Calu3 (cell line): ENCODE data around the gene TK2. TPM values are rescaled to one million over a fixed set of nuclear protein-coding genes. Genes with fewer than 3 reads are reported as not detected.

Experiments
- BruUV-seq: library from RNA; stranded (reverse); fragments of 400-500 nt; replicated peaks from 2 replicates; lab custom pipeline; 2021; lab: Mats Ljungman, UMichigan
- CTCF ChIA-PET: fragments of 300-600 bp; sonication (Branson Sonifier 250); formaldehyde crosslinking; loops from one replicate; lab custom pipeline; 2022; ENCODE audit warnings: antibody characterized with exemption; lab: Charles Lee
- DNase-seq: peaks from one replicate; pipeline ENCODE4 v3.0.0; 2022
- H3K27ac Mint-ChIP-seq: one replicate; pipeline ENCODE4 v1.8.0; 2022; ENCODE audit warnings: mixed read lengths; ENCODE audit not compliant: unreplicated experiment
- H3K27me3 Mint-ChIP-seq: one replicate; pipeline ENCODE4 v1.8.0; 2022; ENCODE audit warnings: mixed read lengths; ENCODE audit not compliant: unreplicated experiment
- H3K36me3 Mint-ChIP-seq: one replicate; pipeline ENCODE4 v1.8.0; 2022; ENCODE audit warnings: mild to moderate bottlenecking, moderate library complexity, mixed read lengths; ENCODE audit not compliant: insufficient read depth, unreplicated experiment
- H3K4me1 Mint-ChIP-seq: one replicate; pipeline ENCODE4 v1.8.0; 2022; ENCODE audit warnings: mild to moderate bottlenecking, low read depth, mixed read lengths; ENCODE audit not compliant: unreplicated experiment
- H3K4me3 Mint-ChIP-seq: one replicate; pipeline ENCODE4 v1.8.0; 2022; ENCODE audit warnings: mild to moderate bottlenecking, low read depth, moderate library complexity, mixed read lengths; ENCODE audit not compliant: unreplicated experiment
- H3K9me3 Mint-ChIP-seq: one replicate; pipeline ENCODE4 v1.8.0; 2022; ENCODE audit warnings: low read depth, mixed read lengths; ENCODE audit not compliant: unreplicated experiment
- intact Hi-C: fragments of 100-400 bp; cut with micrococcal nuclease; formaldehyde crosslinking; loops from one replicate; pipeline ENCODE4 v1.10.0; 2022; ENCODE audit not compliant: unreplicated experiment
- total RNA-seq: library from RNA; stranded (reverse); gene quantifications from 2 replicates; pipeline ENCODE4 v1.2.3, GENCODE V29; 2022
- TF ChIP-seq, protein P1 (sequence below): fragments of 200-600 bp; IDR thresholded peaks from one replicate; pipeline ENCODE4 v1.8.0; 2022; ENCODE audit warnings: antibody characterized with exemption; ENCODE audit not compliant: unreplicated experiment

TK2 gene
- total RNA-seq, 1 experiment from 2014 or later: 53.2 TPM

- Mint-ChIP-seq H3K4me1 (peaks cover 20% of the 10 kb centered on the region), H3K4me3 (no peak overlapping the region), H3K27ac (no peak overlapping the region), H3K36me3 (peaks cover 62% of the 10 kb centered on the region), H3K27me3 (no peaks in the 10 kb centered on the region), H3K9me3 (no peaks in the 10 kb centered on the region)
- CTCF ChIA-PET: no interaction called here
- TF ChIP-seq, protein P1, sequence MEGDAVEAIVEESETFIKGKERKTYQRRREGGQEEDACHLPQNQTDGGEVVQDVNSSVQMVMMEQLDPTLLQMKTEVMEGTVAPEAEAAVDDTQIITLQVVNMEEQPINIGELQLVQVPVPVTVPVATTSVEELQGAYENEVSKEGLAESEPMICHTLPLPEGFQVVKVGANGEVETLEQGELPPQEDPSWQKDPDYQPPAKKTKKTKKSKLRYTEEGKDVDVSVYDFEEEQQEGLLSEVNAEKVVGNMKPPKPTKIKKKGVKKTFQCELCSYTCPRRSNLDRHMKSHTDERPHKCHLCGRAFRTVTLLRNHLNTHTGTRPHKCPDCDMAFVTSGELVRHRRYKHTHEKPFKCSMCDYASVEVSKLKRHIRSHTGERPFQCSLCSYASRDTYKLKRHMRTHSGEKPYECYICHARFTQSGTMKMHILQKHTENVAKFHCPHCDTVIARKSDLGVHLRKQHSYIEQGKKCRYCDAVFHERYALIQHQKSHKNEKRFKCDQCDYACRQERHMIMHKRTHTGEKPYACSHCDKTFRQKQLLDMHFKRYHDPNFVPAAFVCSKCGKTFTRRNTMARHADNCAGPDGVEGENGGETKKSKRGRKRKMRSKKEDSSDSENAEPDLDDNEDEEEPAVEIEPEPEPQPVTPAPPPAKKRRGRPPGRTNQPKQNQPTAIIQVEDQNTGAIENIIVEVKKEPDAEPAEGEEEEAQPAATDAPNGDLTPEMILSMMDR: no peak
- no TSS peak for BruUV-seq
- intact Hi-C loops: no loop called here
- no peak for DNase-seq
Observed at GRCh38 chr16:66543541-66543940, 6.4 kb downstream of the TK2 start.

DNA sequence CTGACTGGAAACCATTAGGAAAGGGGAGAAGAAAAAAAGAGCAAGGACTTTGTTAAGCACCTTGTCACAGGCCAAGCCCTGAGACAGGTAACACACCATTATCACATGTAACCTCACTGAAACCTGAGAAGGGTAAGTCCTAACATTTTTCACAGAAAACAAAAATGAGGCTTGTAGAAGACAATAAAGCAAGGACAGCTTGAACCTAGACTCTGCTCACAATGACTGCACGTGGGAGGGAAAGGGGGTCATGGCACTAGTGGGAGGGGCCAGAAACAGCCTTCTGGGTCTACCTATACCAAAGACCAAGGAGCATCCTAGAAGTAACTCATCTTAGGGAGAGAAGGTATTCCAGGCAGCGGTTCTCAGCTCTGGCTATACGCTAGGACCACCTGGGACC is 7.5 kb downstream of the TK2 start:
- Mint-ChIP-seq H3K9me3 (no peaks in the 10 kb centered on the region), H3K4me1 (peaks cover 12% of the 10 kb centered on the region), H3K27me3 (no peaks in the 10 kb centered on the region), H3K4me3 (no peak overlapping the region), H3K36me3 (peaks cover 53% of the 10 kb centered on the region), H3K27ac (no peak overlapping the region)
- TF ChIP-seq, protein P1: no peak
- no TSS peak for BruUV-seq
- CTCF ChIA-PET: interaction anchor here (0.7 kb wide), 1 partner anchor 33 kb away, joined by 4 read pairs; no protein-coding TSS in a partner anchor
- intact Hi-C loops: no loop called here
- no peak for DNase-seq

- Mint-ChIP-seq H3K27me3 (no peaks in the 10 kb centered on the region), H3K9me3 (no peaks in the 10 kb centered on the region), H3K27ac (no peak overlapping the region), H3K36me3 (peaks cover 53% of the 10 kb centered on the region), H3K4me1 (peaks cover 9% of the 10 kb centered on the region), H3K4me3 (no peak overlapping the region)
- no peak for DNase-seq
- no TSS peak for BruUV-seq
- CTCF ChIA-PET: interaction anchor here (0.7 kb wide), 1 partner anchor 34 kb away, joined by 4 read pairs; no protein-coding TSS in a partner anchor
- TF ChIP-seq, protein P1: no peak
- intact Hi-C loops: no loop called here
Observed at GRCh38 chr16:66541388-66542355, 8.2 kb downstream of the TK2 start.

DNA sequence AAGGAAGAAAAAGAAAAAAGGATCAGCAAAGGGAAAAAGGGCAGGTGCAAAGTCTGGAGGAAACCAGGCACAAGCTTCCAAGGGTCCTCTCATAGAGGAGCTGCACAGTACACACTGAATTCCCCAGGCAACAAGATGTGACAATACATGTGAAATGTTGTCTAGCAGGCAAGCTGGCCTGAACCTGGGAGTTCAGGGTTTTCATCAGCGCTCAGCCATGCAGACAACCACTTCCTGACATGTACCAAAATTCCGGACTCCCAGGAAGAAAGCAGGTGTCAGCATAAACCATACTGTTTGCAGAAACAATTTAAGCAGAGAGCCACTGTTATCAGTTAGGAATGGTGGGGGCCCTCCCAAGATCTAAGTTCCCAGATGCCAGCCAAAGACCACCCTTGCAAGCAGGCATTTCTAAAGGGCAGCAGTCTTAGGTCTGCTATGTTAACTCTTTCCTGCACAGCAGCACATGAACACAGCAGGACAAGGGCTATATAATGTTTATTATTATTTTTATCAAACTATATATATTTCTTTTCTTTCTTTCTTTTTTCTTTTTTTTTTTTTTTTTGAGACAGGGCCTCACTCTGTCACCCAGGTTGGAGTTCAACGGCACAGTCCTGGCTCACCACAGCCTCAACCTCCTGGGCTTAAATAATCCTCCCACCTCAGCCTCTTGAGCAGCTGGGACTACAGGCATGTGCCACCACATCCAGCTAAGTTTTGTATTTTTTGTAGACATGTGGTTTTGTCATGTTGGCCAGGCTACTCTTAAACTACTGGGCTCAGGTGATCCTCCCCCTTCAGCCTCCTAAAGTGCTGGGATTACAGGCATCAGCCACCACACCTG is 10.1 kb downstream of the TK2 start:
- no peak for DNase-seq
- H3K36me3 Mint-ChIP-seq: peaks cover 46% of the 10 kb centered on the region
- BruUV-seq: no TSS peak
- CTCF ChIA-PET: interaction anchor here (0.7 kb wide), 1 partner anchor 27 kb away, joined by 4 read pairs; no protein-coding TSS in a partner anchor
- no peak overlapping the region for H3K27ac Mint-ChIP-seq
- intact Hi-C loops: no loop called here
- TF ChIP-seq, protein P1: no peak
- no peak overlapping the region for H3K4me3 Mint-ChIP-seq
- no peaks in the 10 kb centered on the region for H3K9me3 Mint-ChIP-seq
- no peaks in the 10 kb centered on the region for H3K27me3 Mint-ChIP-seq
- H3K4me1 Mint-ChIP-seq: peaks cover 8% of the 10 kb centered on the region
